ENCODE data around the gene ANXA2. TPM values are rescaled to one million over a fixed set of nuclear protein-coding genes. Genes with fewer than 3 reads are reported as not detected.

The ANXA2 gene
- total RNA-seq, 1 experiment from 2014 or later, result 2,114 TPM

GRCh38 chr15:60326343-60326742 lies 71.4 kb downstream of the ANXA2 start:
- ATAC-seq (no peak), DNase-seq (no peak)
- H3K36me3 ChIP-seq (ENCODE audit: low read depth, low read length), result no peaks in the 10 kb centered on the region
- H3K27me3 ChIP-seq (ENCODE audit: low read length), result peaks cover 47% of the 10 kb centered on the region
- no peaks in the 10 kb centered on the region for H3K9me3 ChIP-seq (ENCODE audit: low read length)
- H3K9me2 ChIP-seq (replicated peaks; ENCODE audit: low read length), result no peaks in the 10 kb centered on the region
- CTCF ChIA-PET, result interaction anchor here (0.6 to 1.1 kb wide), 5 partner anchors 49 to 635 kb away, joined by 3 to 5 read pairs (median 4); no protein-coding TSS in a partner anchor
- no peaks in the 10 kb centered on the region for H3K79me2 ChIP-seq (ENCODE audit: low read length)
- no peaks in the 10 kb centered on the region for H3F3A ChIP-seq (ENCODE audit: low read length, unreplicated experiment)
- intact Hi-C loops (cut with micrococcal nuclease), result loop anchor here (1.0 to 10.0 kb wide), 4 partner anchors 192 to 635 kb away; partner anchors contain the start of gene FOXB1
- H3K4me2 ChIP-seq (ENCODE audit: low read length), result no peak overlapping the region
- no peak overlapping the region for H3K9ac ChIP-seq (ENCODE audit: low read length)
- no peak for TF ChIP-seq EZH2 (IDR thresholded peaks at IDR 0.05; ENCODE audit: low read length, unreplicated experiment)
- no peak for TF ChIP-seq EZH2phosphoT487 (IDR thresholded peaks at IDR 0.05; ENCODE audit: borderline replicate concordance, low read length)
- TF ChIP-seq CTCF (conservative IDR thresholded peaks at IDR 0.05; ENCODE audit: low read depth, low read length), result no peak
- POLR2A ChIA-PET (ENCODE audit: unreplicated experiment), result interaction anchor here (0.6 kb wide), 1 partner anchor 635 kb away, joined by 4 read pairs; no protein-coding TSS in a partner anchor
- no peak overlapping the region for H2AFZ ChIP-seq (ENCODE audit: low read length)
- H4K20me1 ChIP-seq (ENCODE audit: low read length), result no peaks in the 10 kb centered on the region; the same call in 1 of the 2 replicates
- no peak overlapping the region for H3K4me3 ChIP-seq (ENCODE audit: low read length)
- no peak overlapping the region for H3K27ac ChIP-seq (ENCODE audit: low read length)
- H3K4me1 ChIP-seq (ENCODE audit: insufficient read depth, low read length), result no peaks in the 10 kb centered on the region; the same call in 1 of the 2 replicates
- no TSS peak for BruUV-seq (replicated peaks)

GRCh38 chr15:60325905-60326304 lies 71.9 kb downstream of the ANXA2 start:
- Histone ChIP-seq H3K27me3 (ENCODE audit: low read length) (peaks cover 47% of the 10 kb centered on the region), H3F3A (ENCODE audit: low read length, unreplicated experiment) (no peaks in the 10 kb centered on the region), H3K79me2 (ENCODE audit: low read length) (no peaks in the 10 kb centered on the region), H3K9ac (ENCODE audit: low read length) (no peak overlapping the region), H3K9me3 (ENCODE audit: low read length) (no peaks in the 10 kb centered on the region), H2AFZ (ENCODE audit: low read length) (no peak overlapping the region), H3K9me2 (replicated peaks; ENCODE audit: low read length) (no peaks in the 10 kb centered on the region), H3K27ac (ENCODE audit: low read length) (no peak overlapping the region), H4K20me1 (ENCODE audit: low read length) (no peaks in the 10 kb centered on the region; the same call in 1 of the 2 replicates), H3K4me1 (ENCODE audit: insufficient read depth, low read length) (no peaks in the 10 kb centered on the region; the same call in 1 of the 2 replicates), H3K4me3 (ENCODE audit: low read length) (no peak overlapping the region), H3K4me2 (ENCODE audit: low read length) (no peak overlapping the region), H3K36me3 (ENCODE audit: low read depth, low read length) (no peaks in the 10 kb centered on the region)
- ChIA-PET POLR2A (ENCODE audit: unreplicated experiment) (no interaction called here), CTCF (interaction anchor here (1.1 kb wide), 1 partner anchor 116 kb away, joined by 4 read pairs; no protein-coding TSS in a partner anchor)
- no TSS peak for BruUV-seq (replicated peaks)
- ATAC-seq, result no peak
- DNase-seq, result no peak
- intact Hi-C loops (cut with micrococcal nuclease), result loop anchor here (1.0 to 10.0 kb wide), 6 partner anchors 145 to 635 kb away; partner anchors contain the start of gene FOXB1
- TF ChIP-seq EZH2 (IDR thresholded peaks at IDR 0.05; ENCODE audit: low read length, unreplicated experiment) (no peak), CTCF (conservative IDR thresholded peaks at IDR 0.05; ENCODE audit: low read depth, low read length) (no peak), EZH2phosphoT487 (IDR thresholded peaks at IDR 0.05; ENCODE audit: borderline replicate concordance, low read length) (no peak)
